Kidney (tissue), 14 donors: Measurements from ENCODE around the gene PFDN5. TPM values are rescaled to one million over a fixed set of nuclear protein-coding genes. Genes with fewer than 3 reads are reported as not detected.

Source experiments
- DNase-seq, 5 donors: peaks; one replicate each; pipeline ENCODE4 v3.0.0-alpha.2; 2013 to 2020
- FAIRE-seq: peaks from 2 replicates; lab custom pipeline; 2012; peaks lifted over from hg19 to GRCh38; lab: Jason Lieb, UNC
- H3K27ac ChIP-seq, 2 donors: one replicate each; pipeline ENCODE4 v1.7.0; 2013; ENCODE audit warnings: low read depth in 2 of 2, low read length in 2 of 2, inconsistent platforms in 1 of 2
- H3K27me3 ChIP-seq: one replicate; pipeline ENCODE4 v1.7.1; 2013; ENCODE audit warnings: low read length, inconsistent platforms; ENCODE audit not compliant: control insufficient read depth, insufficient read depth
- H3K36me3 ChIP-seq, 3 donors: one replicate each; pipeline versions ENCODE4 v1.7.0 to v1.7.1; 2013; ENCODE audit warnings: low read length in 3 of 3, control low read depth in 1 of 3, inconsistent platforms in 1 of 3; ENCODE audit not compliant: insufficient read depth in 3 of 3, control insufficient read depth in 2 of 3
- H3K4me1 ChIP-seq, 3 donors: one replicate each; pipeline versions ENCODE4 v1.7.0 to v1.7.1; 2013; ENCODE audit warnings: low read length in 3 of 3, inconsistent platforms in 1 of 3, low read depth in 1 of 3; ENCODE audit not compliant: control insufficient read depth in 2 of 3, insufficient read depth in 2 of 3
- H3K4me3 ChIP-seq, 3 donors: one replicate each; pipeline versions ENCODE4 v1.7.0 to v1.8.1; 2013; ENCODE audit warnings: low read length in 3 of 3, control low read depth in 1 of 3, inconsistent platforms in 1 of 3
- H3K9ac ChIP-seq, 3 donors: one replicate each; pipeline versions ENCODE4 v1.7.0 to v1.7.1; 2013; ENCODE audit warnings: low read length in 3 of 3, control low read depth in 1 of 3, inconsistent platforms in 1 of 3
- H3K9me3 ChIP-seq, 3 donors: one replicate each; pipeline versions ENCODE4 v1.7.0 to v1.7.1; 2013; ENCODE audit warnings: low read length in 3 of 3, control low read depth in 1 of 3, inconsistent platforms in 1 of 3; ENCODE audit not compliant: control insufficient read depth in 2 of 3, insufficient read depth in 1 of 3
- CTCF ChIP-seq: IDR thresholded peaks from 3 replicates; pipeline ENCODE4 v1.5.1; 2012; ENCODE audit warnings: mild to moderate bottlenecking, moderate library complexity, borderline replicate concordance; ENCODE audit not compliant: insufficient read depth; ENCODE audit errors: extremely low read depth
- intact Hi-C: fragments of 100-400 bp; cut with DNase I; formaldehyde crosslinking; loops from one replicate; pipeline ENCODE4 v1.11.1; 2022
- polyA plus RNA-seq: library from polyadenylated mRNA; stranded (reverse); fragments of 350-450 nt; fragmentation: Illumina TruSeq; extraction: RNeasy Lipid Tissue Mini Kit (QIAGEN cat#74804); gene quantifications from one replicate; pipeline ENCODE4 v1.2.3, GENCODE V29; 2014; ENCODE audit warnings: low read depth, low replicate concordance; ENCODE audit not compliant: insufficient read depth
- total RNA-seq: library from RNA; stranded (reverse); fragmentation: NEBNext Ultra II Directional; extraction: Animal tissue kit (Norgen Biotek cat#: 25700); gene quantifications from one replicate; pipeline ENCODE4 v1.2.1, GENCODE V29; 2021
- donor health status: control.
- donor health status: control.
- donor health status: control.
- donor health status: control.
- donor health status: control.
- donor health status: DM: yes; HTN: yes; CAD: no.
- donor health status: Normal renal cell carcinoma (clear cell type).

The PFDN5 gene
- total and polyA plus RNA-seq, 2 donors from 2014 or later = 439 to 1,405 TPM

DNA sequence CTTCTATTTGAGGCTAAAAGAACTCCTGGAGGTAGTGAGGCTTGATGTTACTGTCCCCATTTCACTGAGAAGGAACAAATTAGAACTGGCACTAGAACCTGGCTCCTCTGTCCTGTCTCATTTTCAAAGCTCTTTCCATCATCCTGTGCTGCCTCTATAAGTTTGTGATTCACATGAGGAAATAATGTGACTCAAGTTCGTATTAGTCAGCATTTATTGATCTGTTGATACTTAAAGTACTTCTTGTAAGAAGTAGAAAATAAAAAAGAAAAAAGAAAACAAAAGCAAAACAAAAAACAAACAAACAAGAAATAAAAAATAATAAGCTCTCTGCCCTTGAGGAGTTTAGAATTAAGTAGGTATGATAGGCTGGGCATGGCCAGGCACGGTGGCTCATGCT lies 29.6 kb upstream of the PFDN5 start:
- Histone ChIP-seq H3K9ac (no peak overlapping the region), H3K36me3 (no peaks in the 10 kb centered on the region), H3K9me3 (no peaks in the 10 kb centered on the region), H3K27ac (no peak overlapping the region), H3K27me3 (no peaks in the 10 kb centered on the region), H3K4me1 (peaks cover 0 to 2% (median 0%) of the 10 kb centered on the region in 3 donors), H3K4me3 (no peak overlapping the region)
- TF ChIP-seq CTCF = no peak
- FAIRE-seq (no peak), DNase-seq (no peak)
- intact Hi-C loops = no loop called here

DNA sequence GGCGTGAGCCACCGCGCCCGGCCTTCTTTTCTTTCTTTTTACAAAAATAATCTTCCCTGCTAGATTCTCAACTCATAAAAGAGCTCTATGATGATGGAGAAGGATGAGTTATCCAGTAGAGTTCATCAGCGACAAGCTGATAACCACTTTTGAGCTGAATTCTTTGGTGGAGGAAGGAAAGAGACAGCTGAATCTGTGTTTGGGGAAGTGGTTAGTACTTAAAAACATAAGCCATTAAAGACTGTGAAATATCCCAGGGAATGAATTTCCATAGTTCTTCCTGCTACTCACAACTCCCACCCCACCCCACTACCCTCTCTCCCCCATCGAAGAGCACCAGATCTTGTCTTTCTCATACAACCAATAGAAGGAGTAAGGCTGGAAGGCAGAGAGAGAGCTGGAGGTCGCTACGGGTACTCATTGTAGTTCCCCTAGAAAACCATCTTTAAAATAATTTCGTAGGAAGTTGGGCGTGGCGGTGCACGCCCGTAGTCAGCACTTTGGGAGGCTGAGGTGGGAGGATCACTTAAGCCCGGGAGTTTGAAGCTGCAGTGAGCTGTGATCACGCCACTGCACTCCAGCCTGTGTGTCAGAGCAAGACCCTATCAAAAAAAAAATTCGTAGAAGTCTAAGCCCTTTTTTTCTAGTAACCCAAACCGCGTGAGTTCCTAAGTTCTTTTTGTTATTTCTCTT lies 27.9 kb upstream of the PFDN5 start:
- H3K9me3 ChIP-seq = no peaks in the 10 kb centered on the region
- FAIRE-seq (no peak), DNase-seq (no peak)
- no peaks in the 10 kb centered on the region for H3K27me3 ChIP-seq
- H3K9ac ChIP-seq = peak overlapping the region in 2 of 3 donors; percentile 60 to 67
- peak overlapping the region in 1 of 2 donors; percentile 51 for H3K27ac ChIP-seq
- TF ChIP-seq CTCF = no peak
- peak overlapping the region; percentile 76 to 89 (median 87) for H3K4me3 ChIP-seq
- no peaks in the 10 kb centered on the region for H3K36me3 ChIP-seq
- intact Hi-C loops = no loop called here
- H3K4me1 ChIP-seq = peaks cover 0 to 2% (median 0%) of the 10 kb centered on the region in 3 donors

DNA sequence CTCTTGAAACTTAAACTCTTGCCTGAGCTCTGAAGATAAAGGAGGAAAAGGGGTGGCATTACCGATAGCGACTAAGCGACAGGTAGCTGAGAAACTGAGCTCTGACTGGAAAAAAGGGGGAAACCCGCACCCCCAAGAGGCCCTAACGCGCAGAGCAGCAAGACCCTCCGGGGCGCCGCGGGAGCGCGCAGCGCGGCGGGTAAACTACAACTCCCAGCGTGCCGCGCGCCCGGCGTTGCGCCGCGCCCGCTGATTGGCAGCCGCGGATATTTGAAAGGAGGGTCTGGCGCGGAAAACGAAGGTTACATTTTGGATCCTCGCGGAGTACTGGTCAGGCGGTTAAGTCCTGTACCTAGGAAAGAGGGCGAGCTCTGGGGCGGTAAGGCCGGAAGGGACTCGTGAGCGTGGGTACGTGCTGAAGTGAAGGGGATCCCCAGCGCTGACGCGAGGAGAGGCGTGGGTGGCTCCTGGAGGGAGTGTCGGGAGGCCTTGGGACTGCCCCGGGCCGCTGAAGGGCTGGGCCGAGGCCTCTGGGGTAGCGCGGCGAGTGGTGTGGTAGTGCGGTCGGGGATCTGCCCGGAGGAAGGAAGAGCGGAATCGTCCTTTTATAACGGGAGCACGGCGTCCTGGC lies 27.2 kb upstream of the PFDN5 start, which contains the start of gene ESPL1:
Gene ESPL1 (plus strand): TSS at position 301 of the 631 bp plus-strand sequence. CDS start 468 bp downstream, outside the sequence.
- no peak for TF ChIP-seq CTCF
- Histone ChIP-seq H3K9ac (peak within 1 kb of the TSS in 2 of 3 donors; percentile 67 to 81), H3K4me3 (peak within 1 kb of the TSS; percentile 76 to 89 (median 87)), H3K9me3 (no peaks in the 10 kb centered on the region), H3K36me3 (no peaks in the 10 kb centered on the region), H3K27me3 (no peaks in the 10 kb centered on the region), H3K27ac (peak within 1 kb of the TSS in 1 of 2 donors; percentile 51), H3K4me1 (peaks cover 0 to 2% (median 0%) of the 10 kb centered on the region in 3 donors)
- peak; percentile 85 to 94 (median 88) for DNase-seq
- intact Hi-C loops = no loop called here
- no peak for FAIRE-seq
